Measurements from ENCODE around the gene ATP2B2.

DNA sequence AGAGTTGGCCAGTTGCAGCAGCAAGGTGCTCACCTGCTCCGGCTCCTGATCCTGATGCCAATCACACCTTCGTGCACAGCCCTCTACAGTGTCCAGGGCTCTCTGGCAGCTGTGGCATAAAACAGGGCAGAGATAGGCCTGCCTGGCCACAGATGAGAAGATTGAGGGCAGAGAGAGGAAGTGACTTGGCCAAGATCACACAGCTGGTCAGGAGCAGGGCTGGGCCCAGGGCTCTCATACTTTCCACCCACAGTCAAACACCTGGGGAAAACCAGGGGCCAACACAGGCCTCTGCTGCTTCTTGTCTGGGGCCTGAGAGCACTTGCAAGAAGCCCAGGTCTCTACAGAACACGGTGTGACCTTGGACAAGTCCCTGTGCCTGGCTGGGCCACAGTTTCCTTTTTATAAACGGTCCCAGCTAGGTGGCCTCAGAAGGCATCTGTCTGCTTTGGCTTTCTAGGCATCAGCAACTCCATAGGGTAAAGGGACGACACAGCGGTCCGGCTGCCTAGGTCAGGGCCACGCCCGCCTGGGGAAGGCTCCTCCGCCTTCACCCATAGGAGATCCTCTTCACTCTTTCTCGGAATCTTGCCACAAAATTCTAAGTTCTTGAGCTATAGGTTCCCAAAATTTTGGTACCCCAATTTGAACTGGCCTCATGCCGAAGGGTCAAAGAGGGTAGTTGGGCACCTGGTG, 3.1 kb downstream of the ATP2B2 start:
- TF ChIP-seq YY1 (IDR thresholded peaks at IDR 0.05; ENCODE audit: insufficient read depth, insufficient read length), result no peak
- no peak for TF ChIP-seq ZNF274 (IDR thresholded peaks at IDR 0.05; ENCODE audit: low read depth, low read length)
- no peak for TF ChIP-seq SUZ12 (IDR thresholded peaks at IDR 0.05; ENCODE audit: extremely low read depth, insufficient read depth, insufficient read length)
